Astrocyte of the cerebellum (primary cell): ENCODE measurements around the gene VPS9D1.

Experiments
- DNase-seq: peaks from one replicate; pipeline ENCODE4 v3.0.0-alpha.2; 2011; ENCODE audit warnings: low read depth
- H3K4me3 ChIP-seq: 2 replicates; pipeline ENCODE4 v1.5.1; 2011; ENCODE audit warnings: mild to moderate bottlenecking, low read depth, low read length, moderate library complexity
- CTCF ChIP-seq: IDR thresholded peaks from 2 replicates; pipeline ENCODE4 v1.5.1; 2012; ENCODE audit warnings: low read length, low read depth, moderate library complexity, mild to moderate bottlenecking; ENCODE audit errors: missing control alignments
- in situ Hi-C: cut with HindIII; loops from 2 replicates; pipeline ENCODE4 v1.10.0; 2017; ENCODE audit warnings: low sequenced_read_pairs

VPS9D1 gene

DNA sequence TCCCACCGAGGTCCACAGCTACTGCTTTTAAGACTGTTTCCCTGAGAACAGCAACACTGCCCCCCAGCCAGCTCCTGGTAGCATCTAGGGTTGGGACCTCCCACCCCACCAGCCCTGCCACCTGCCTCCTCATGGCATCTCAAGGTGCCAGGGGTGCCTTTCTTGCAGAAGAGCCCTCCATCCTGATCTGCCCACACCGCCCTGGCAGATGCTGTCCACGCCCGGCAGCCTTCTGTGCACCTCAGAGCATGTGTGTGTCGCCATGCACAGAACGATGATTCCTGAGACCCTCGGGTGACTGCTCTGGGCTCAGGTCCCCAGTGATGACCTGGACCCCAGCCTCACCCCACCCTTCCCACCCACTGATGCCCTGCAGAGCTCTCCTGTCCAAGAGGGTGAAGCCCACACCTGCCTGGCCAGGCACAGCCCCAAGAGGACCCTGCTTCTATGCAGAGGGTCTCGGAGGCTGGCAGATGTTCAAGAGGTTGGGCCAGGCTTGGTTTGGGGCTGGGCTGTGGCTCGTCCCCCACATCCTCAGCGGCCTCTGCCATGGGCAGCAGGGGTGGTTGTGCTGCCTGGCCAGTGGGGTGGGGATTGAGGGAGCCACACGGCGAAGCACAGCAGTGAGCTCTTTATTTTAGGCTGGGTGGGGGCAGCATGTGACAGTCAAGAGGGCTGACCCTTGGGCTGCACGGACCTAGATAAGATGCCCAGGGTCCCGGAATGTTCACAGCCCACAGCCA is 14.0 kb downstream of the VPS9D1 start:
- in situ Hi-C loops: no loop called here
- no peak for DNase-seq
- no peak for TF ChIP-seq CTCF
- no peak overlapping the region for H3K4me3 ChIP-seq

- in situ Hi-C loops: no loop called here
These were observed 15.7 kb downstream of the VPS9D1 start for GRCh38 chr16:89705006-89705405.

DNA sequence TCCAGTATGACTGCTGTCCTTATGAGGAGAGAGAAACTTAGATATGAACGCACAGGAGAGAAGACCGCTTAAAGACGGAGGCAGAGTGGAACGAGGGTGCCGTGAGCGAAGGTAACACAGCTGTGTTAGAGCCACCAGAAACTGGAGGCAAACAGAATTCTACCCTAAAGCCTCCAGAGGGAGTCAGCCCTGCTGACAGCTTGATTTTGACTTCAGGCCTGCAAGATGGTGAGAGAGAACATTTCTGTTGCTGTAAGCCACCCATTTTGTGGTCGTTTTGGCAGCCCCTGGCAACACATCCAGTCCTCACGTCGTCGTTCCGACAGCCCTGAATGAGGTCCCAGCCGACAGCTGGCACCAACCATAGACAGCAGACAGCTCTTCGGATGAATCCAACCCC is 16.4 kb downstream of the VPS9D1 start:
- no peak for TF ChIP-seq CTCF
- H3K4me3 ChIP-seq: no peak overlapping the region
- in situ Hi-C loops: no loop called here
- no peak for DNase-seq

More at GRCh38 chr16:89705006-89705405, 15.7 kb downstream of the VPS9D1 start:
- DNase-seq: no peak
- no peak for TF ChIP-seq CTCF
- no peak overlapping the region for H3K4me3 ChIP-seq

GRCh38 chr16:89701425-89702406 is 19.0 kb downstream of the VPS9D1 start, which contains the start of gene SPATA2L:
SPATA2L (minus strand) TSS chr16:89701705; CDS start chr16:89701232, 473 bp downstream.
- DNase-seq: peak; percentile 64
- in situ Hi-C loops: no loop called here
- peak within 1 kb of the TSS; percentile 63 for H3K4me3 ChIP-seq
- peak; percentile 12 for TF ChIP-seq CTCF

- TF ChIP-seq CTCF: no peak
- H3K4me3 ChIP-seq: peak overlapping the region; percentile 63
- in situ Hi-C loops: no loop called here
- DNase-seq: no peak
These were observed 19.9 kb downstream of the VPS9D1 start for GRCh38 chr16:89700649-89701424.
